Umbilical cord (tissue), 2 donors: ENCODE measurements around the gene FAM193A. TPM values are rescaled to one million over a fixed set of nuclear protein-coding genes. Genes with fewer than 3 reads are reported as not detected.
"Not testable (repeated sequence)": the region's sequence is repeated elsewhere in the genome, so short reads cannot be mapped to it uniquely, and the experiment has no call there.

Experiments
- DNase-seq: peaks from one replicate; pipeline ENCODE4 v3.0.0-alpha.2; 2015; ENCODE audit warnings: low spot score
- total RNA-seq: library from RNA; depleted of rRNA; stranded (reverse); fragments of >200 nt; gene quantifications from one replicate; pipeline ENCODE4 v1.2.3, GENCODE V29; 2014; ENCODE audit warnings: low replicate concordance; ENCODE audit not compliant: insufficient read depth

FAM193A gene
- total RNA-seq, 1 donor from 2014 or later = 23.4 TPM

- DNase-seq = no peak
Observed at GRCh38 chr4:2725380-2725779, 188.9 kb downstream of the FAM193A start.

- DNase-seq = not testable (repeated sequence)
Observed at GRCh38 chr4:2726881-2727280, 190.4 kb downstream of the FAM193A start.

- no peak for DNase-seq
Observed at GRCh38 chr4:2728221-2728620, 191.8 kb downstream of the FAM193A start.

DNA sequence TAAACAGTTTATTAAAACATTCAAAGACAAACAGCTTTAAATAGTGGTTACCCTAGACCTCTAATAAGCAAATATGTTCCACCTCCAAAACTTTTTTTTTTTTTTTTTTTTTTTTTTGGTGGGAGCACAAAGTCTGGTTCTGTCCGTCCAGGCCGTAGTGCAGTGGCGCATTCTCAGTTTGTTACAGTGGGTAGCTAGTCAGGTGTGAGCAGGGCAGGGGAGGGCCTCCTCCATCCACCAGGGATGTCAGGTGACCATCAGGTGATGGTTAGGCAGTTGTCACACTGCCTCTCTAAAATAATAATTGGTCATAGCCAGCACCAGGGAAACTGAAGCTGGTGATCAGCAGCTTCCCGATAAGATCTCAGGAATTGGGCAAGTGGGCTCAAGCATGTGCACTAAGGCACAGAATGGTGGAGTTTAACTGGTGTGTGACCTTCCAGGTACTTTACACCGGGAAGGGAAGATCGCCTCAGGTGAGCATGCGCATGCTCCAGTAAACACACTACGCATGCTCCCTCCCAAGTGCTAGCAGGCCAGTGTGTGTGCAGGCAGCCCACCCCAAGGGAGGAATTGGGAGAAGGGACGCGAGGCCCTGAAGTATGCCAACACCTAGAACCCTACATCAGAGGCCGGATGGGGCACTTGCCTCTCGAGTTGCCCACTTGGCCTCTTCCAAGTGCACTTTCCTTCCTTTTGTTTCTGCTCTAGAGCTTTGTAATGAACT, 192.5 kb downstream of the FAM193A start:
- DNase-seq = no peak

- no peak for DNase-seq
Observed at GRCh38 chr4:2729533-2729875, 193.1 kb downstream of the FAM193A start.

- no peak for DNase-seq
Observed at GRCh38 chr4:2731907-2732317, 195.5 kb downstream of the FAM193A start.

GRCh38 chr4:2732526-2732925, 196.1 kb downstream of the FAM193A start:
- DNase-seq = no peak

- no peak for DNase-seq
Observed at GRCh38 chr4:2733001-2733843, 196.8 kb downstream of the FAM193A start.

DNA sequence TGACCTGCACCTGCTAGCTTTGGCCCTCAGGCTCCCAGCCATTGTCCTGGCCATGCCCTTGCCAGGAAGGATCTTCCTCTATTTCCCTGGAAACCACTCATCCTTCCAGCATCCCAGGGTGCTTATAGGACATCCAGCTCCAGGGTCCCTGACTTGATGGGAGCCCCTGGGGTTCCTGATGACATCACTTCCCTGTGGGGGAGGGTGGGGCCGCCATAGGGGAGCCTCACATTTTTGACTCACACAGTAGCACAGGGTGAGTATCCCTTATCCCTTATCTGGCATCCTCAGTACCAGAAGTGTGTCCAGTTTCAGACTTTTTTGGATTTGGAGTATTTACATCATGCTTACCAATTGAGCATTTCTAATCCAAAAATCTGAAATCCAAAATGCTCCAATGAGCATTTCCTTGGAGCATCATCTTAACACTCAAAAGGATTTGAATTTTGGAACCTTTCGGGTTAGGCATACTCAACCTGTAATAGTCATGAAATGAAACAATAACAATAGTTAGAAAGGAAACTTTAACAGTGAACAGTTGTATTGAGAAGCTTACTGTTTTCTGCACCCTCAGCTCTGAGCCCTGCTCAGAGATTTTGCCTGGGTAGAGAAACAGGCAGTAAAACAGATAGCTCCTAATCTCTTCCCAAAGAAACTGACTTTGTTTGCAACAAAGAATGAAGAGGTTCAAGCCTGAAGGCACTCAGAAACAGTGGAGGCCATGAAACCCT, 197.6 kb downstream of the FAM193A start:
- no peak for DNase-seq

DNA sequence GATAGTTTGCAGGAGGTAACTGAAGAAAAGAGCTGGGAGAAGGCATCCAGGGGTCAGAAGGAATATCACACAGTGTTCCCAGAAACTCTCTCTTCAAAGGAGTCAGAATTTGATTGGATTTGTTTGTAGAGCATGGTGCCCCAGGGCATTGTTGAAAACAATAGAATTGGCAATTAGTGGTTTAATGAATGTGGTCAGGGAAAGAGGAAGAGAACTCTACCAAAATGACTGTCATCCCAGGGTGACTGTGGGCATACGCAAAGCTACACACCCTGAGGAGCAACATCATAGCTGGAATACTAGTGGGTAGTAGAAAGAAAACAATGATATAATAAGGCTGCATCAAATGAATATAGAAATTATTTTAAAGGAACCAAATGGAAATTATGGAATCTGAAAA, 198.2 kb downstream of the FAM193A start:
- no peak for DNase-seq

DNA sequence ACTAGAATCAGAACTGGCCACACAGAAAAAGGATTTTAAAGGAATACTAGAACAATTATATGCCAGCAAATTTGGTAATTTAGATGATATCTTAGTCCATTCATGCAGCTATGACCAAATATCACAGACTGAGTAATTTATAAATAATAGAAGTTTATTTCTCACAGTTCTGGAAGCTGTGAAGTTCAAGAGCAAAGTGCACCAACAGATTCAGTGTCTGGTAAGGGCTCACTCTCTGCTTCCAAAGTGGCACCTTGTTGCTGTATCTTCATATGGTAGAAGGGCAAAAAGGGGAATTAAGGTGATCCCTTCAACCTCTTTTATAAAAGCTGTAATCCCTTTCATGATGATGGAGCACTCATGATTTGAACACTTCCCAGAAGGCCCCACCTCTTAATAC, 199.4 kb downstream of the FAM193A start:
- no peak for DNase-seq

DNA sequence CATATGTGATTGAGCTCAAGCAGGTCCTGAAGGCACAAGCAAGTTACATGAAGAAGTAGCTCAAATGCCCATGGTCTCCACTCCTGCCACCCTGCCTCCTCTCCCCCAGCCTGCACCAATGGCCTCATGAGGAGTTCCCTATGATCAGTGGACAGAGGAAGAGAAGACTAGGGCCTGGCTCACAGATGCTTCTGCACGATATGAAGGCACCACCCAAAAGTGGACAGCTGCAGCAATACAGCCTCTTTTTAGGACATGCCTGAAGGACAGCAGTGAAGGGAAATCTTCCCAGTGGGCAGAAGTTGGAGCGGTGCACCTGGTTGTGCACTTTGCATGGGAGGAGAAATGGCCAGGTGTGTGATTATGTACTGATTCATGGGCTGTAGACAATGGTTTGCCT, 201.8 kb downstream of the FAM193A start:
- not testable (repeated sequence) for DNase-seq

DNA sequence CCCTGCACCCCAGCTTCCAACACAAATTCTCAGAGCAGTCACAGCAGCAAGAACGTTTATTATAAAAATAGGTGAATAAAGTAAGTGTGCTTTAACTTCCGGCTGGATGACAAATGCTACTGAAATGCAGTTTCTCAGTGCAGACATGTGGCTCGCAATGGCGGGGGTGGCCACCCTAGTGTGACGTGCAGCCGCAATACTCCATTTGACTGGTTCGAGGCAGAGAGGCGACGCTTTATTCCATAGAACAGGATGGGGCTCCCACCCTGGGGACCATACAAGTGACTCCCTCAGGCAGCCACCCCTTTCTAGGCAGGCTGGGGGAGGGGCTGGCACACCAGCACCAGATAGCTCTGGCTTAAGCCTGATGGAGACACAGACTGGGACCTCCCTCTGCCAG, 205.2 kb downstream of the FAM193A start:
- no peak for DNase-seq

DNA sequence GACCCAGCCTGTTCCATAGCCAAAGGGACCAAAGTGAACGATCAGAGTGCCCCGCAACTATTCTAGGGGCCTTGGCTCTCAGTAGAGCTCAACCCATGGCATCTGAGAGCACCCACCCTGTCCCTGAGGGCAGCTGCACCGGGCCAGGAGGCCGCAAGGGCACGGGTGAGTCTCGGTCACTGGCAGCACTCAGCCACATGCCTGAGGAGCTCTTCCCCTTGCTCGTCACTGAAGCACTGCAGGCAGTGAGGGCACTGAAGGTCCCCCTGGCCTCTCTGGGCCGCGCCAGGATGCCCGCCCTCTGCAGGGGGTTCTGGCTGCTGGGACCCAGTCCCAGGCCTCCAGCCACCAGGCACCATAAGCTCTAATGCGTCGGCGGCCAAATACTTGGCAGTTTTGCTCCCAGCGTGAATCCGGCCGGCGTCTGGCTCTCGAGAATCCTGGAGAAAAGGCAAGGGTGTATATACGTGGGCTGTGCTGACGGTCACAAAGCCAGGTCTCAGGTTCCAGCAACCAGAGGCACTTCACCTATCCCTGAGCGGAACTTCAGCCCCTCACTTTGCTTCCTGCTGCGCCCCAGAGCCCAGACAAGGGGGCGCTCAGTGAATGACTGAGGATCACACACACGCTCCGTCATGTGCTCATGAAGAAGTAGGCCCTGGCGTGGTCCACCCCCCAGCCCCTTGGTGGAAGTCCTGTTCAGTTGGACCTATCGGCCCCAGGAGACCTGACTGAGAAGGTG, 205.8 kb downstream of the FAM193A start:
- no peak for DNase-seq

DNA sequence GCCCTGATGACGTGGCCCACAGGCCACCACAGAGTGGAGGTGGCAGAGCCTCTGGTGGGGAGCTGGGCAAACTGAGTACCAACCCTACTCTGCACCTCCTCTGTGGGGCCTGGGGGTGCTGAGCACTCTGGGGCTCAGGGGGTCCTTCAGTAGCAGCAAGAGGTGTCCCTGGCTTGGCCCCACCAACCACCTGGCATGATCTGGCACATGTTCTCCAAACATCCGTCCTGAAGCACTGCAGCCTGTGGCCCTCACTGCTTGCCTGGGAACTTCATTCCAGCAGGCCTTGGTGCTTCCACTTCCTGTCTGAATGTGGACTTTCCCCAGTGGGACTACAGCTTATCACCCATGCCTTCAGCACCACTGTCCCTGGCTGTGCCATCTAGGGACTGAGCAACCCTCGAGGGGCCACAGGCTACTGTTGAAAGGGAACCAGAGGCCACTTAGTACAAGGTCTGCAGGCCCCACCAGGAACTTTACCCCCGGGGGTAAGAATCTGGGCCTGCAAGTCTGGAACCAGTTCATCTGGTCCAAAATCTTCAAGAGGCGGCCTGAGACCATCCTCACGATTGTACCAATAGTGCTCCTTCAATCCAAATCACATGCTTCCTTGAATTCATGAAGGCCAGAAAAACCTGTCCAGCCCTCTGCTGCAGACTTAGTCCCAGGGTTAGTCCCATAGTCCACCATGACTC, 206.5 kb downstream of the FAM193A start:
- no peak for DNase-seq

- no peak for DNase-seq
Observed at GRCh38 chr4:2743518-2744445, 207.3 kb downstream of the FAM193A start.

DNA sequence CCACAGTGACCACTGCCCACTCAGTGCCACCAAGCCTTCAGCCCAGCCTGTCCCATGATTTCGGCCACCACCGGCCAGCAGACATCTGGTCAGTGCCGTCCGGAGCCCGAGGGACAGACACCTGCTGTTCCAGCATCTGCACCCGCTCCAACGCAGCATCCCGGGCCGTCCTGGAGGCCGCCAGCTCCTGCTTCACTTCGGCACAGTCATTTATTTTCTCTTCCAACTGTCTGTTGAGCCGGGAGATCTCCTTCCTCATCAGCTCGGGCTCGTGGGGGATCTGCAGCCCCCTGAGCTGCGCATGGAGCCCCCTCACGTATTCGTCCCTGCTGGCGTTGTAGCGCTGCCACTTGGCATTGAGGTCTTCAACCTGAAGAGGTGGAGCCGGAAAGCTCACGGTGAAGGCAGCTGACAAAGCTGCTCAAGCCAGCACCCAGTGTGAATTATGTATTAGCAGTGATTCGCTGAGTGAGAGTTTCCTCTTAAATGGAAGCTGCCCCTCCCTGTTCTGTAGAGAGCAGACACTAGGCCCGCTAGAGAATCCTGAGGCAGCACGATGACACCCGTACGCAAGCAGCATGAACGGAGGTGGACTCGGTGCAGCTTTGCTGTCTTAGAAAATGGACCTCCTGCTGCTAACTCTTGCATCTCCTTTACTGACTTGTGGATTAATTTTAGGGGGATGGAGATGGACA, 208.3 kb downstream of the FAM193A start:
- DNase-seq = no peak

DNA sequence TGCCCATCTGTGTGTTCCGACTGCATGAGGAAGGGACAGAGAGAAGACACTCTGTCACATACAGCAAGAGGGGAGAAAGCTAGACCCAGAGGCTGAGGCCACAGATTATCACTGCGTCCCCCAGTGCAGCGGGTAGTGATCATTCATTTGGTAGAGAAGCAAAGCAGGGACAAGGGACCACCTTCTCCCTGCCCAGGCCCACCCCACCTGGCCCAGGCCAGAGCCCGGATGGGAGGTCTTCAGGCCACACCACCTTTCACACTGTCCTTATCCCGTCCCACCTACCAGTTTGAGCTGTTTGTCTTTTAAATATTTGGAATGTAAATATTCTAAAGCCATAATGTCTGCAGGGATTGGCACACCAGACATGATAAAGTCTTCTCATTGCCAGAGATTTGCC, 209.1 kb downstream of the FAM193A start:
- no peak for DNase-seq
